Measurements from ENCODE around the gene UNC5C.
"Not testable (repeated sequence)": the region's sequence is repeated elsewhere in the genome, so short reads cannot be mapped to it uniquely, and the experiment has no call there.

The UNC5C gene

GRCh38 chr4:95161781-95162469 is 386.8 kb downstream of the UNC5C start:
- DNase-seq, result no peak

DNA sequence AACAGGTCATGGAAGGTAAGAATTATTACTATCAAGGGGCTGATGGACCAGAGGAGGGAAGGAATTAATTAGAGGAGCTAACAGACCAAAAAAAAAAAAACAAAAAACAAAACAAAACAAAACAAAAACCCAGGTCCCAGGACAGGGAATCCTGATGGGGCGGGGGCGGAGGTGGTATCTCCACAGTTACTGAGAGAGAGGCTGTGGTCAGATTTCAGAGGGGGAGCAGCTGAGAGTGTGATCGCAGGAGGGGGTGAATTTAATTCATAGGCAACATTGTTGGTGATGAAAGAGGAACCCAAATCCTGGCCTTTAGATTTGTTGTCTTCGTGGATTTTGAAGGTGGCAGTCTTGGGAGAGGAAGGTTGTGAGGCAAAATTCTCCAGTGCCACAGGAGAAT is 389.4 kb downstream of the UNC5C start:
- no peak for DNase-seq

GRCh38 chr4:95158626-95159025 is 390.1 kb downstream of the UNC5C start:
- DNase-seq, result no peak

- DNase-seq, result no peak
Measured at GRCh38 chr4:95158045-95158444, 390.7 kb downstream of the UNC5C start.

GRCh38 chr4:95157596-95157995 is 391.2 kb downstream of the UNC5C start:
- DNase-seq, result no peak

GRCh38 chr4:95156452-95156765 is 392.4 kb downstream of the UNC5C start:
- DNase-seq, result no peak

GRCh38 chr4:95155759-95156451 is 392.9 kb downstream of the UNC5C start:
- DNase-seq, result no peak

GRCh38 chr4:95153182-95153581 is 395.6 kb downstream of the UNC5C start:
- no peak for DNase-seq

GRCh38 chr4:95151255-95151654 is 397.5 kb downstream of the UNC5C start:
- no peak for DNase-seq

- DNase-seq, result no peak
Measured at GRCh38 chr4:95142932-95143331, 405.8 kb downstream of the UNC5C start.

DNA sequence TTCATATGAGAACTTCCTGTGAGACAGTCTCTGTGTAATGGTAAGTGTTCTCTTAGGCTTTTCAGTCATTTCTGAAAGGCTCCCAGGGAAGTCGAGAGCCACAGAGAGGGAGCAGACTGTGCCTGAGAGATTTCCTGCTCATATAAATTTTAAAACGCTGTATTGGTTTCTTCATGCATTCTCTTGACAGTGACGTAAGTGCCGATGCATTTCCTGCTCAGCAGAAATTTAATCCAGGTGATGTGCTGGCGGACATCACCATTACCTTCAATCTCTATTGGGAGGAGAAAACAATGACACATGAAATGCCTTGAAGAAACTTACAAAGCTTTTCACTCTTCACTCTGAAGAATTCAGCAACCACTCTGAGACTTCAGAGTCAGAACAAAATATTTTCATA is 407.4 kb downstream of the UNC5C start:
- DNase-seq, result no peak

DNA sequence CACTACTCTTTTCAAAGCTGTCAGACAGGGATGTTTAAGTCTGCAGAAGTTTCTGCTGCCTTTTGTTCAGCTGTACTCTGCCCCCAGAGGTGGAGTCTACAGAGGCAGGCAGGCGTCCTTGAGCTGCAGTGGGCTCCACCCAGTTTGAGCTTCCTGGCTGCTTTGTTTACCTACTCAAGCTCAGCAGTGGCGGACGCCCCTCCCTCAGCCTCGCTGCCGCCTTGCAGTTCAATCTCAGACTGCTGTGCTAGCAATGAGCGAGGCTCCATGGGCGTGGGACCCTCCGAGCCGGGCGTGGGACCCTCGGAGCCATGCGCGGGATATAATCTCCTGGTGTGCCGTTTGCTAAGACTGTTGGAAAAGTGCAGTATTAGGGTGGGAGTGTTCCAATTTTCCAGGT is 409.3 kb downstream of the UNC5C start:
- not testable (repeated sequence) for DNase-seq

DNA sequence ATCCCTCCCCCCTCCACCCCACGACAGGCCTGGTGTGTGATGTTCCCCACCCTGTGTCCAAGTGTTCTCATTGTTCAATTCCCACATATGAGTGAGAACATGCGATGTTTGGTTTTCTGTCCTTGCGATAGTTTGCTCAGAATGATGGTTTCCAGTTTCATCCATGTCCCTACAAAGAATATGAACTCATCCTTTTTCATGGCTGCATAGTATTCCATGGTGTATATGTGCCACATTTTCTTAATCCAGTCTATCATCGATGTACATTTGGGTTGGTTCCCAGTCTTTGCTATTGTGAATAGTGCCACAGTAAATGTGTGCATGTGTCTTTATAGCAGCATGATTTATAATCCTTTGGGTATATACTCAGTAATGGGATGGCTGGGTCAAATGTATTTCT is 414.8 kb downstream of the UNC5C start:
- not testable (repeated sequence) for DNase-seq

DNA sequence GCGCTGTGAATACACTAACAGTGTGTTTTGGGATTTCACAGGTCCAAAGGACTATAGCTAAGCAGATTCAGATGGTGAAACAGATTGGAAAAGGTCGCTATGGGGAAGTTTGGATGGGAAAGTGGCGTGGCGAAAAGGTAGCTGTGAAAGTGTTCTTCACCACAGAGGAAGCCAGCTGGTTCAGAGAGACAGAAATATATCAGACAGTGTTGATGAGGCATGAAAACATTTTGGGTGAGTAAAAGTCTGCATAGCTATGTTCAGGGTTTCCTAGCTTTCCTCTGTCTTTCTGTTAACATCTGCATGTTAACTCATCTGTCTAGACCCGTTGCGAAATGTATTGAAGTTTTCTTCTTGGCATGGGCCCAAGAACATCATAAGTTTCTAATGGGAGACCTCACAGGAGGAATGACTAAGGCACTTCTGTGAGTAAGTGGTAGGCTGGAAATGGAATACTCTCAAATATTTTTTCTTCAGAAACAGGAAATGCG is 418.9 kb downstream of the UNC5C start:
- DNase-seq, result no peak

GRCh38 chr4:95129031-95129430 is 419.7 kb downstream of the UNC5C start:
- no peak for DNase-seq

DNA sequence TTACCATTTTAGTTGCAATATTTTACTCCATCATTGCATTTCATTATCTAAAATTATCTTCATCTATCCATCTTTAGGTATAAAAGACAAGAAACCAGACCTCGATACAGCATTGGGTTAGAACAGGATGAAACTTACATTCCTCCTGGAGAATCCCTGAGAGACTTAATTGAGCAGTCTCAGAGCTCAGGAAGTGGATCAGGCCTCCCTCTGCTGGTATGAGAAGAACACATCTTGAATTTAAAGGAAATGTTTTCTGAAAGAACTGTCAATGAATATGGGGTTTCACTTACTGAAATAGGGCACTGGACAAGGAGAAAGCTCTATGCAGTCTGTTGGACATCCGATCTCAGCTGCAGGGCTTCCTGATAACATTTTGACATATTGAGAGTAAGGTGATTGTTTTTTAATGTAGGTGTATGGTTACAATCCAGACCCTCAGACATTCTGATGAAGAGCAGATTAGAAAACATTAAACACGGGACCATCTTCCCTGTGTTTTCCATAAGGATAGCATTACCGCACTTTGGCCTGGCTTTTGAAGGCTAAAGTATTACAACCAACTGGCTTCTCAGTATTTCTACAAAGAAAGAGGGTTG is 423.8 kb downstream of the UNC5C start:
- no peak for DNase-seq

DNA sequence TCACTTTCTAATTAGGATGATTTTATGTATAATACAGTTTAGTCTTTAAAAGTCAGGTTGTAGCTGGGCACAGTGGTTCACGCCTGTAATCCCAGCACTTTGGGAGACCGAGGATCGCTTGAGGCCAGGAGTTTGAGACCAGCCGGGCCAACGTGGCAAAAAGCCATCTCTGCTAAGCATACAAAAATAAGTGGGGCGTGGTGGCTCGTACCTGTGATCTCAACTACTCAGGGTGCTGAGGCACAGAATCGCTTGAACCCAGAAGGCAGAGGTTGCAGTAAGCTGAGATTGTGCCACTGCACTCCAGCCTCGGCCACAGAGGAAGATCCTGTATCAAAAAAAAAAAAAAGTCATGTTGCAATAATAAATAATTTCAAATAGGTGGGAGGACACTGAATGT is 426.8 kb downstream of the UNC5C start:
- DNase-seq, result no peak

- no peak for DNase-seq
Measured at GRCh38 chr4:95120456-95120855, 428.3 kb downstream of the UNC5C start.

- DNase-seq, result no peak
Measured at GRCh38 chr4:95118497-95118896, 430.3 kb downstream of the UNC5C start.

DNA sequence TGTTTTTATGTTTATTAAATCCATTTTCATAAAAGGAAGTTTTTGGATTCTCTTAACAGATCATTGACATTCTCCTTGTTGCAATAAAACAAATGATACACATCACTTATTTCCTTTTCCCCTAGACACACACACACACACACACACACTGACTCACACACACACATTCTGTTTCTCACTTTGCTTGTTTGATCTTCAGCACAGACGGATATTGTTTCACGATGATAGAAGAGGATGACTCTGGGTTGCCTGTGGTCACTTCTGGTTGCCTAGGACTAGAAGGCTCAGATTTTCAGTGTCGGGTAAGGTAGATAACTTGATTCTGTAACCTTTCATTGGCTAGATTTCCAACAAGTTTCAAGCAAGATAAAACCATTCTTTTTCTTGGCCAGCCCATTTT is 434.3 kb downstream of the UNC5C start:
- no peak for DNase-seq

Data from activated CD4-positive, alpha-beta T cell treated with anti-CD3 and anti-CD28 coated beads, Interleukin-2, amount 50 U/mL, for 4 hours (primary cell).